ENCODE data around the gene LCNL1.

The LCNL1 gene

DNA sequence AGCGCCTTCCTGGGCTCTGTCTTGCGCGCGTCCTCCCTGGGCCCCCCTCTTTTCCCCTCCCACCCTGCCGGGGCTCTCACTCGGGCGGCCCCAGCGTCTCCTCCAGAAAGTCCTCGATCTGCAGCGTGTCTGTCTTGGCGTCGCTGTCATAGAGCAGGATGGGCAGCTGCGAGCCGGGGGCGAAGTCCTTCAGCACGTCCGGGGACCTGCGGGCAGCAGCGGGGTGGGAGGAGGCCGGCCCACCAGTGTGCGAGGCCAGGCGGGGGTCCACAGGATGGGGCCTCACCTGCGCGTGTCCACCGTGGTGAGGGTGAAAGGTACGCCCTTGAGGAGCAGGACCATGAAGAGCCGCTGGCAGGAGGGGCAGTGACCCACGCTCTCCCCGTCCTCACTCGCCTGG, 12.6 kb downstream of the LCNL1 start:
- DNase-seq (ENCODE audit: low read depth) = no peak
- TF ChIP-seq, protein P1, sequence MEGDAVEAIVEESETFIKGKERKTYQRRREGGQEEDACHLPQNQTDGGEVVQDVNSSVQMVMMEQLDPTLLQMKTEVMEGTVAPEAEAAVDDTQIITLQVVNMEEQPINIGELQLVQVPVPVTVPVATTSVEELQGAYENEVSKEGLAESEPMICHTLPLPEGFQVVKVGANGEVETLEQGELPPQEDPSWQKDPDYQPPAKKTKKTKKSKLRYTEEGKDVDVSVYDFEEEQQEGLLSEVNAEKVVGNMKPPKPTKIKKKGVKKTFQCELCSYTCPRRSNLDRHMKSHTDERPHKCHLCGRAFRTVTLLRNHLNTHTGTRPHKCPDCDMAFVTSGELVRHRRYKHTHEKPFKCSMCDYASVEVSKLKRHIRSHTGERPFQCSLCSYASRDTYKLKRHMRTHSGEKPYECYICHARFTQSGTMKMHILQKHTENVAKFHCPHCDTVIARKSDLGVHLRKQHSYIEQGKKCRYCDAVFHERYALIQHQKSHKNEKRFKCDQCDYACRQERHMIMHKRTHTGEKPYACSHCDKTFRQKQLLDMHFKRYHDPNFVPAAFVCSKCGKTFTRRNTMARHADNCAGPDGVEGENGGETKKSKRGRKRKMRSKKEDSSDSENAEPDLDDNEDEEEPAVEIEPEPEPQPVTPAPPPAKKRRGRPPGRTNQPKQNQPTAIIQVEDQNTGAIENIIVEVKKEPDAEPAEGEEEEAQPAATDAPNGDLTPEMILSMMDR (IDR thresholded peaks at IDR 0.05; ENCODE audit: control insufficient read depth, extremely low read depth, insufficient read depth) = no peak
- H3K4me3 ChIP-seq (ENCODE audit: low read depth, low read length) = no peak overlapping the region

DNA sequence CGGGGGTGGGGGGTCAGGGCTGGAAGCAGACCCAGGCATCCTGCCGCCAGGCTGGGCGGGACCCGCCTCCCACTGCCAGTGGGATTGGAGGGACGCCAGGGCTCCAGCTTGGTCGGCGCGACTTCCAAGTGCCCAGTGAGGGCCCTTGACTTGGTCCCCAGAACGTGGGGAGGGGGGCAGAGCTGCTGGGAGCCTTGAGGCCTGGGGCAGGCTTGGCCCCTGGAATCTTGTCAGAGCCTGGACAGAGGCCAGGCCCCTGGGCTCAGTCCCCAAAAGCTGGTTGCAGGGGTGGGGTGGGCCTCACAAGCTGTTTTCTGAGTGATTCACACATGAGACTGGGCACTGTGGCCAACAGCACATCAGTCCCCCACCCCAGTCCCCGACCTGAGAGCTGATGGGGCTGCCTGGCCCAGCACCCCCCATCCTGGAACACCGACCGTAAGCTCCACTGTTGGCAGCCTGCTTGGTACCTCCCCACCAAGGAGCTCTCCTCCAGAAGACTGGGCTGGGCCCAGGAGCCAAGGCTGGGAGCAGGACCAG, 13.0 kb downstream of the LCNL1 start:
- no peak overlapping the region for H3K4me3 ChIP-seq (ENCODE audit: low read depth, low read length)
- no peak for DNase-seq (ENCODE audit: low read depth)

DNA sequence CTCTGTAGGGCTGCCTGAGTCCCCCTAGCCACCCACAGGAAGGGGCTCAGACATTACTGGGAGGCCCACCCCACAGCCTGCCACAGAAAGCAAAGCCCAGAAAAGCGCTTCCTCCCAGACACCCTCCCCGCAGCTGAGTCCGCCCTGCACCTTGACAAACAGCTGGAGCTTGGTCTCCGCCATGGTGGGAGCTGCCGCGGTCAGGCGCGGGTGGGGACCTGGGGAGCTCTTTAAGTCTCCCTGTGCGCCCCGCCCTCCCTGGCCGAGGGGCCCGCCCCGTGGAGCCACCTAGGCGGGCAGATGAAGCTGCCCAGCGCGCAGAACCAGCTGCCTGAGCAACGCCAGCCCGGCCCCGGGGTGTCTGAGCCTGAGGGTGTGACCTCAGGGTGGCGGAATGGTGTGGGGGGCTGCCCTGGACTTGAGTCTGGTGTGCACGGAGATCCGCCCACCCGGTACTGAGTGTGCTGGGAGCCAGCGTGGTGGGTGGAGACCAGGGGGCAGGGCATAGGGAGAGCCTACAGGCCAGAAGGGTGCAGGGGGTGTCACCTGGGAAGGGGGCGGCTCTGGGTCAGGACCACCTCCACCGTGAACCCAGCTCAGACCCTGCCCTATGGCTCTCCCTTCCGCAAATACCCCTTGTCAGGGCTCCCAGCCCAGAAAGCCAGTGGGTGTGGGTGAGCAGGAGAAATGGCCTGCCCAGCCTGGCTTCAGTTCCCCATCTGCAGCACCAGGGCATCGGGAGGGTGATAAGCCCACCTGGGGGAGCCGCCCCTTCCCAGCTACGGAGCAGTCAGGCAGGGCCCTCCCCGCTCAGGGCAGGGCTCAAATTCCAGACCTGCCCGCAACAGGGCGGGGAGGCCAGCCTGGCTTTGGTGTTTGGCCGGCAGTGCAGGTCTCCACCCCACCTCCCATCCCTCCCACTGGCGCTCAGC, 13.8 kb downstream of the LCNL1 start, which contains the start of gene CLIC3:
Gene CLIC3 (minus strand): TSS at position 208 of the 932 bp plus-strand sequence. CDS start 25 bp downstream, at position 183.
- H3K4me3 ChIP-seq (ENCODE audit: low read depth, low read length) = no peak within 1 kb of the TSS
- TF ChIP-seq, protein P1 (IDR thresholded peaks at IDR 0.05; ENCODE audit: control insufficient read depth, extremely low read depth, insufficient read depth) = no peak
- DNase-seq (ENCODE audit: low read depth) = no peak

More for the DNA sequence above, 13.0 kb downstream of the LCNL1 start:
- TF ChIP-seq, protein P1 (IDR thresholded peaks at IDR 0.05; ENCODE audit: control insufficient read depth, extremely low read depth, insufficient read depth) = no peak

DNA sequence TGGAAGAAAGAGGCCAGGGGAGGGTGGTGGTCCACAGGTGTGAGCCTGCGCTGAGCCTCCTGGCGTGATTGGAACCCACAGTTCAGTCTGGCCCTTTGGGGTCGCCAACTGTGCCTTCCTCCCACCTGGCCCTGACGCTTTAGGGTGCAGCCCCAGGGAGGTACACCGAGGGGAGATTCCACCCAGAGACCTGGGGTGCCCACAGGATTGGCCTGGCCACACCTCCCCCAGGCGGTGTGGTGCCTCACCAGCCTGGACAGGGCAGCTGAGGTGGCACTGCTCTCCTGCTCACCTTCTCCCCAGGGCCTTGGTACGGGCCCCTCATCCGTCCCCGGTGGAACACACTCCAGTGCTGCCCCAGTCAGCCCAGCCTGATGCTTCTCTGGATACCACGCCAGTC, 14.6 kb downstream of the LCNL1 start:
- TF ChIP-seq, protein P1 (IDR thresholded peaks at IDR 0.05; ENCODE audit: control insufficient read depth, extremely low read depth, insufficient read depth) = no peak
- DNase-seq (ENCODE audit: low read depth) = no peak
- H3K4me3 ChIP-seq (ENCODE audit: low read depth, low read length) = no peak overlapping the region

DNA sequence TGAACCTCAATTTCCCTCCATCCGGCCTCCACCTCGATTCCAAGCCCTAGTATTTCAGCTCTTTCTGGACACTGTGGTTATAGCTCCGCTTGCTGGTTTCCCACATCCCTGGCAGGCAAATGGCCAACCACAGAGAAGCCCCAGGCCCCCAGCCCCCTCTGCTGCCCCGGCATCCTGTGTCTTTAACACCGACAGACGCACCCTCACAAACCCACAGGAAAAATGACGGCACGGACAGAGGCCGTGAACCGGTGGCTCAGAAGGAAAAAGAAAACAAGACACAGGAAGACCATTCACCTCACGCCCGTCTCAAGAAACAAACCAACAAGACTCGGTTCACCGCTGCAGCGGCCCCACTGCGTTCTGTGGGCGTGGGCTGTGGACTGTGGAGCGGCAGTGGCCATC, 15.0 kb downstream of the LCNL1 start:
- no peak overlapping the region for H3K4me3 ChIP-seq (ENCODE audit: low read depth, low read length)

DNA sequence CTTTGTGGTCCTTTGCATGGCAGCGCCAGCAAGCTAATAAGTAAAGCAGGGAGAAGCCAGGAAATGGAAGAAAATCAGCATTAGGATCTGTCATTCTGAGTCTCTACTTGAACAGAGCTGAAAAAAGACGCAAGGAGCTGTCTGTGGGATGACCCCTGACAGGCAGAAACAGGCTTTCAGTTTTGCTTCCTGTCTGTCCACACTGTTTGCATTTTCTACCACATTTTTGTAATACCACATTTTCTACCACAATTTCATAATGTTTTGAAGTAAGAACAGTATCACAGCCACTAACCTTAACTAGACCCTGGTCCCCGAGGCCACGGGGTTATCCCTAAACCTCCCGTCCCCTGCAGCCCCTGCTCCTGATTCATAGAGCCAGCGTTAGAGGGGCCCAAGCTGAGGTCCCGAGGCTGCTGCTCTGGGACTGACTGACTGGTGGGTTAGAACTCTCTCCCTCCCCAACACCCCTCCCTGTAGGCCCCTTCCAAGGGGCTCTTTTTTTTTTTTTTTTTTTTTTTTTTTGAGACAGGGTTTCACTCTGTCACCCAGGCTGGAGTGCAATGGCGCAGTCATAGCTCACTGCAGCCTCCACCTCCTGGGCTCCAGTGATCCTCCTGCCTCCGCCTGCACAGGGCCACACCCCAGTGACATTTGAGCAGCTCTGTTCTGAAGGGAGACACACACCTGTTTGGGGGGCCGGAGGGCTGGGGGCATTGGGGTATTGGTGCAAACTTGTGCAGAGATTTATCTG, 17.6 kb downstream of the LCNL1 start:
- DNase-seq (ENCODE audit: low read depth) = no peak
- TF ChIP-seq, protein P1 (IDR thresholded peaks at IDR 0.05; ENCODE audit: control insufficient read depth, extremely low read depth, insufficient read depth) = no peak
- no peak overlapping the region for H3K4me3 ChIP-seq (ENCODE audit: low read depth, low read length)

More for the DNA sequence above, 15.0 kb downstream of the LCNL1 start:
- TF ChIP-seq, protein P1 (IDR thresholded peaks at IDR 0.05; ENCODE audit: control insufficient read depth, extremely low read depth, insufficient read depth) = no peak
- no peak for DNase-seq (ENCODE audit: low read depth)

Measured in LNCaP clone FGC (cell line).